ENCODE measurements around the gene CMBL. TPM values are rescaled to one million over a fixed set of nuclear protein-coding genes. Genes with fewer than 3 reads are reported as not detected.

Gene CMBL
- total and polyA plus RNA-seq, 2 donors (not counting 1 experiment from before 2014, with no cell fraction given) = not detected

DNA sequence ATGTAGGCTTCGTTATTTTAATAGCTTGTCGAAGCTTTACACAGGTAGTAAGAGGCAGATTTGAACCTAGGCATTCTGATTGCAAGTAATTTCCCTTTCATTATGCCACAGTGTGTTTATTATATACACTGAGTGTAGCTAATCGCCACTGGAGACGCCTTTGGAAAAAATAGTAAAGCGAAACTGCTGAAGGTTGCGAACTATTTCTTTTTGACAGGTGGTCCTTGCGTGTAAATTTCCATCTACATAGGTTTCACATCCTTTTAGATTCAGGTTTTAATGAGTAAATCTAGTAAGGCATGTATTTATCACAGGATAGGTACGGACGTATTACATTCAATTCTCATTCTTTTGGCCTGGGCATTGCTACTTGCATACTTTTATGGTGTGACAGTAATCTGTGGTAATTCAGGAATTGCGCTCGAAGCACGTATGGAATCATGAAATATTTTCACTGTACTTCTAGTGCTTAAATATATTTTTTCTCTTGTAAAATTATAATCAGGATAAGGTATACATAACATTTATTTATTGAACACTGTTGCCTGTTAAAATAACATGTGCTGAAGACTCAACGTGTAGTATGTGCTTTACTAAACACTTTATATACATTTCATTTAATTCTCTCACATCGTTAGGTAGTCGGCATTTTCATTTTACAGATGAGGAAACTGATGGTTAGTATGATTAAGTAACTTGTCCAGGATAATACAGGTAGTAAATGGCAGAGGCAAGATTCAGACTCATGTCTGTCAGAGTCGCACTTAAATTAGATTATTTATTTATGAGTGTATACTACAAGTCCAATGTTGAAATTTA lies 47.6 kb upstream of the CMBL start:
- no peak for ATAC-seq (ENCODE audit: low read depth)

More for the DNA sequence above, 47.6 kb upstream of the CMBL start:
- no peaks in the 10 kb centered on the region for H3K27me3 ChIP-seq (replicated peaks in 1 of 4; ENCODE audit: control extremely low read depth in 1 of 4, control insufficient read depth in 3 of 4, insufficient read depth in 4 of 4, low read length in 3 of 4)
- H2AFZ ChIP-seq (ENCODE audit: insufficient read depth, low read depth, low read length, poor library complexity, severe bottlenecking) = no peak overlapping the region
- no peaks in the 10 kb centered on the region for H3K27me3 Mint-ChIP-seq
- peaks cover 69% of the 10 kb centered on the region for H3K79me2 ChIP-seq (ENCODE audit: control insufficient read depth, insufficient read depth, low read length)
- H4K20me1 ChIP-seq (ENCODE audit: control insufficient read depth, insufficient read depth, low read length, poor library complexity, severe bottlenecking) = peaks cover 39% of the 10 kb centered on the region
- TF ChIP-seq, protein P1, sequence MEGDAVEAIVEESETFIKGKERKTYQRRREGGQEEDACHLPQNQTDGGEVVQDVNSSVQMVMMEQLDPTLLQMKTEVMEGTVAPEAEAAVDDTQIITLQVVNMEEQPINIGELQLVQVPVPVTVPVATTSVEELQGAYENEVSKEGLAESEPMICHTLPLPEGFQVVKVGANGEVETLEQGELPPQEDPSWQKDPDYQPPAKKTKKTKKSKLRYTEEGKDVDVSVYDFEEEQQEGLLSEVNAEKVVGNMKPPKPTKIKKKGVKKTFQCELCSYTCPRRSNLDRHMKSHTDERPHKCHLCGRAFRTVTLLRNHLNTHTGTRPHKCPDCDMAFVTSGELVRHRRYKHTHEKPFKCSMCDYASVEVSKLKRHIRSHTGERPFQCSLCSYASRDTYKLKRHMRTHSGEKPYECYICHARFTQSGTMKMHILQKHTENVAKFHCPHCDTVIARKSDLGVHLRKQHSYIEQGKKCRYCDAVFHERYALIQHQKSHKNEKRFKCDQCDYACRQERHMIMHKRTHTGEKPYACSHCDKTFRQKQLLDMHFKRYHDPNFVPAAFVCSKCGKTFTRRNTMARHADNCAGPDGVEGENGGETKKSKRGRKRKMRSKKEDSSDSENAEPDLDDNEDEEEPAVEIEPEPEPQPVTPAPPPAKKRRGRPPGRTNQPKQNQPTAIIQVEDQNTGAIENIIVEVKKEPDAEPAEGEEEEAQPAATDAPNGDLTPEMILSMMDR (IDR thresholded peaks at IDR 0.05) = no peak
- TF ChIP-seq EZH2 (IDR thresholded peaks at IDR 0.05; ENCODE audit: borderline replicate concordance, insufficient read depth, low read depth, low read length, poor library complexity, severe bottlenecking) = no peak
- peak overlapping the region; percentile 64 to 96 (median 90) for H3K4me3 ChIP-seq (ENCODE audit: control extremely low read depth in 1 of 5, extremely low read depth in 1 of 5, insufficient read depth in 1 of 5, low read depth in 2 of 5, low read length in 4 of 5)
- H3K4me3 Mint-ChIP-seq = peak overlapping the region; percentile 93
- peak; percentile 75 for DNase-seq
- no CpG with 5 or more reads among the region's 16 CpGs for WGBS (ENCODE audit: insufficient coverage)
- H3K9me3 Mint-ChIP-seq (ENCODE audit: insufficient read depth) = no peaks in the 10 kb centered on the region
- H3K4me1 ChIP-seq (ENCODE audit: control insufficient read depth in 2 of 2, insufficient read depth in 2 of 2, low read length in 2 of 2) = peaks cover 35 to 36% of the 10 kb centered on the region in 2 donors
- H3K27ac Mint-ChIP-seq = peak overlapping the region; percentile 96
- H3K27ac ChIP-seq (ENCODE audit: low read length in 2 of 2) = peak overlapping the region; percentile 97 to 98
- intact Hi-C loops (cut with micrococcal nuclease) = loop anchor here (2.0 to 5.0 kb wide), 3 partner anchors 42 to 86 kb away; partner anchors contain the start of gene ROPN1L
- H3K9ac ChIP-seq (ENCODE audit: low read length) = peak overlapping the region; percentile 75
- H3K36me3 ChIP-seq (replicated peaks in 1 of 2; ENCODE audit: control extremely low read depth in 1 of 2, control insufficient read depth in 1 of 2, extremely low read depth in 1 of 2, insufficient read depth in 2 of 2, low read length in 1 of 2) = no peaks in the 10 kb centered on the region
- ChIA-PET CTCF (interaction anchor here (0.9 to 1.0 kb wide), 2 partner anchors 9 to 71 kb away, joined by 3 read pairs; no protein-coding TSS in a partner anchor), POLR2A (no interaction called here)
- no peaks in the 10 kb centered on the region for H3K9me3 ChIP-seq (ENCODE audit: control extremely low read depth in 1 of 3, control insufficient read depth in 2 of 3, insufficient read depth in 1 of 3, low read length in 2 of 3)
- peak overlapping the region; percentile 83 for H3K4me2 ChIP-seq (replicated peaks; ENCODE audit: low read depth, low read length, poor library complexity, severe bottlenecking)
- peaks cover 49% of the 10 kb centered on the region for H3K4me1 Mint-ChIP-seq

Measured in B cell (primary cell).